Heart right ventricle (tissue), 16 donors: ENCODE data around the gene UNKL. TPM values are rescaled to one million over a fixed set of nuclear protein-coding genes. Genes with fewer than 3 reads are reported as not detected.

Experiments used
- ATAC-seq, 8 donors: fragments of 200-7000 bp; cut with Tn5 transposase; one replicate each; pipeline ENCODE4 v1.9.1; 2020; ENCODE audit warnings: mild to moderate bottlenecking in 8 of 8, moderate library complexity in 8 of 8, moderate number of reproducible peaks in 1 of 8
- DNase-seq, 2 donors: peaks; one replicate each; pipeline ENCODE4 v3.0.0-alpha.2; 2020
- H3K27ac ChIP-seq, 10 donors: fragments of 200-600 bp; sonication (generic) in 2 of 10; one replicate each; pipeline versions ENCODE4 v1.5.0 to v1.8.0; 2020 to 2022; ENCODE audit warnings: mild to moderate bottlenecking in 3 of 10
- H3K27me3 ChIP-seq, 7 donors: fragments of 200-600 bp; one replicate each; pipeline ENCODE4 v1.8.0; 2021 to 2022; ENCODE audit warnings: mild to moderate bottlenecking in 2 of 7
- H3K36me3 ChIP-seq, 9 donors: fragments of 200-600 bp; sonication (generic) in 1 of 9; one replicate each; pipeline versions ENCODE4 v1.5.0 to v1.8.0; 2020 to 2022; ENCODE audit warnings: mild to moderate bottlenecking in 2 of 9
- H3K4me1 ChIP-seq, 9 donors: fragments of 200-600 bp; sonication (generic) in 1 of 9; one replicate each; pipeline versions ENCODE4 v1.5.0 to v1.8.0; 2020 to 2022; ENCODE audit warnings: mild to moderate bottlenecking in 4 of 9
- H3K4me3 ChIP-seq, 10 donors: fragments of 200-600 bp; sonication (generic) in 2 of 10; one replicate each; pipeline versions ENCODE4 v1.5.0 to v1.8.0; 2020 to 2022; ENCODE audit warnings: mild to moderate bottlenecking in 7 of 10, moderate library complexity in 2 of 10
- H3K9me3 ChIP-seq, 11 donors: fragments of 200-600 bp in 10 of 11; sonication (generic) in 2 of 11; one replicate each; pipeline versions ENCODE4 v1.5.0 to v1.8.0; 2013 to 2022; ENCODE audit warnings: mild to moderate bottlenecking in 2 of 11, control low read depth in 1 of 11, moderate library complexity in 1 of 11
- CTCF ChIP-seq, 9 donors: fragments of 200-600 bp; sonication (generic) in 2 of 9; IDR thresholded peaks; one replicate each; pipeline versions ENCODE4 v1.5.0 to v1.8.0; 2021 to 2022; ENCODE audit warnings: antibody characterized with exemption in 9 of 9, mild to moderate bottlenecking in 5 of 9, moderate library complexity in 1 of 9
- WGBS, 2 donors: extraction: QIAGEN DNeasy Blood & Tissue Kit; methylation state at CpG; one replicate each; pipeline ENCODE4 v1.1.7; 2013; ENCODE audit warnings: inconsistent platforms in 1 of 2; 5-methylcytosine and 5-hydroxymethylcytosine counted together
- intact Hi-C, 10 donors: fragments of 100-400 bp; cut with DNase I; formaldehyde crosslinking; loops; one replicate each; pipeline versions ENCODE4 v1.11.1 to v1.14.2; 2022
- polyA plus RNA-seq, 2 donors: library from polyadenylated mRNA; stranded (reverse); fragments of 200-250 nt; gene quantifications; one replicate each; pipeline ENCODE4 v1.2.3, GENCODE V29; 2013
- total RNA-seq, 10 donors: library from RNA; stranded (reverse); fragmentation: NEBNext Ultra II Directional in 3 of 10; extraction: Animal tissue kit (Norgen Biotek cat#: 25700) in 3 of 10; gene quantifications; one replicate each; pipeline versions ENCODE4 v1.2.1 to v1.2.4, GENCODE V29; 2021 to 2023
- donor health status: Arrhythmogenic right ventricular cardiomyopathy.
- donor health status: ischemic (EF 13 %, LVEDD 7.1; RV severe dilation, severe dysfunction).
- donor health status: healthy with polysubstance abuse.
- donor health status: DM: no; HTN: yes; CAD: no.
- donor health status: DM: no; HTN: no; CAD: no.
- donor health status: ischemic (EF 25% LVEDD 6.9; RV normal size, moderate dysfunction).
- donor health status: ischemic (EF 25% LVEDD 5.7; RV mildly dilated, moderate dysfunction).
- donor health status: healthy.
- donor health status: DM: yes; HTN: yes; CAD: no.
- donor health status: Ischemic cardiomyopathy.
- donor health status: ischemic (EF 35%, LVEDD 5.7; RV mildly dilated, moderate dysfunction).
- donor health status: nonischemic (EF 11% LVEDD 7.7; RV severe dilation, severe dysfunction).
- donor health status: DM: yes; HTN: yes; CAD: no.
- donor health status: PGD.
- donor health status: ischemic (EF 29% LVEDD 5.4; RV normal size, mild dysfunction).
- donor health status: nonischemic (EF 23%, LVEDD 6.1; RV moderate dilation, normal function).

UNKL gene
- total and polyA plus RNA-seq, 12 donors = 3.3 to 20.4 (median 11.4) TPM

- 85 to 87% methylated on average over 16 of the region's 16 CpGs for WGBS, 2 donors
- ATAC-seq (no peak), DNase-seq (no peak)
- no peak for TF ChIP-seq CTCF (IDR thresholded peaks at IDR 0.05)
- H3K4me1 ChIP-seq = peaks cover 11 to 37% (median 32%) of the 10 kb centered on the region in 9 donors
- no peak overlapping the region for H3K27ac ChIP-seq
- peaks cover 0 to 39% (median 14%) of the 10 kb centered on the region in 9 donors for H3K36me3 ChIP-seq
- H3K9me3 ChIP-seq = no peaks in the 10 kb centered on the region
- H3K4me3 ChIP-seq = no peak overlapping the region
- no peaks in the 10 kb centered on the region for H3K27me3 ChIP-seq
- intact Hi-C loops = loop anchor here in 1 of 10 donors (10.0 kb wide), 1 partner anchor 55 kb away; no protein-coding TSS in a partner anchor
These were observed 65.2 kb downstream of the UNKL start for GRCh38 chr16:1349351-1349750.

DNA sequence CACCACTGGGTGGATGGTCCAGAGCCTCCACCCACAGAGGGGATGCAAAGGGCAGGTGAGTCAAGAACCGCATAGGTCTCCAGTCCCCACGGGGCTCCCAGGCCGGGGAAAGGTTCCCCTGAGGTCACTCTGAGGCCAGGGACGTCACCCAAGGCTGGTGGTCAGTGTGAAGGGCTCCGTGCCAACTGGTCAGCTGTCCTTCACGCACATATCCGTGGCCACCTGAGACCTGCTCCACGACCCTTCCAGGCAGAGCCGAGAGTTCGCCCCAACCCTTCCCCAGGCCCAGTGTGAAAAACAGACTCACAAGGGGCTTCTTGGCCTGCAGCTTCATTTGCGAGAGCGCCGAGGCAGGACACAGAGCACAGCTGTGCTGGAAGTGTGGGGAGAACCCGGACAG lies 65.6 kb downstream of the UNKL start:
- Histone ChIP-seq H3K9me3 (no peaks in the 10 kb centered on the region), H3K4me3 (no peak overlapping the region), H3K27ac (no peak overlapping the region), H3K4me1 (peaks cover 11 to 34% (median 29%) of the 10 kb centered on the region in 9 donors), H3K27me3 (no peaks in the 10 kb centered on the region), H3K36me3 (peaks cover 0 to 39% (median 14%) of the 10 kb centered on the region in 9 donors)
- WGBS, 2 donors = 79 to 81% methylated on average over 14 of the region's 14 CpGs
- no peak for ATAC-seq
- no peak for TF ChIP-seq CTCF (IDR thresholded peaks at IDR 0.05)
- no peak for DNase-seq
- intact Hi-C loops = loop anchor here in 1 of 10 donors (10.0 kb wide), 1 partner anchor 56 kb away; no protein-coding TSS in a partner anchor

GRCh38 chr16:1348441-1348840 lies 66.1 kb downstream of the UNKL start:
- WGBS, 2 donors = 92 to 94% methylated on average over 15 of the region's 15 CpGs
- no peak overlapping the region for H3K27ac ChIP-seq
- peaks cover 0 to 39% (median 14%) of the 10 kb centered on the region in 9 donors for H3K36me3 ChIP-seq
- no peak for ATAC-seq
- H3K27me3 ChIP-seq = no peaks in the 10 kb centered on the region
- intact Hi-C loops = loop anchor here in 1 of 10 donors (10.0 kb wide), 1 partner anchor 56 kb away; no protein-coding TSS in a partner anchor
- peaks cover 11 to 30% (median 27%) of the 10 kb centered on the region in 9 donors for H3K4me1 ChIP-seq
- no peaks in the 10 kb centered on the region for H3K9me3 ChIP-seq
- TF ChIP-seq CTCF (IDR thresholded peaks at IDR 0.05) = no peak
- no peak overlapping the region for H3K4me3 ChIP-seq
- DNase-seq = no peak

DNA sequence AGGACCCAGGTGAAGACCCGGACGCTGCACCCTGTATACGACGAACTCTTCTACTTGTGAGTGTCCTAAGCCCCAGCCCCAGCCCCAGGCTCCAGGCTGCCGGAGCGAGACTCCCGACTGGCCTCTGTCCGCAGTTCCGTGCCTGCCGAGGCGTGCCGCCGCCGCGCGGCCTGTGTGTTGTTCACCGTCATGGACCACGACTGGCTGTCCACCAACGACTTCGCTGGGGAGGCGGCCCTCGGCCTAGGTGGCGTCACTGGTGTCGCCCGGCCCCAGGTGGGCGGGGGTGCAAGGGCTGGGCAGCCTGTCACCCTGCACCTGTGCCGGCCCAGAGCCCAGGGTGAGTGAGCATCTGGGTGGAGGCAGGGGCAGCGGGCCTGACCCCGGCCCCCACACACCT lies 66.5 kb downstream of the UNKL start:
- peaks cover 10 to 29% (median 23%) of the 10 kb centered on the region in 9 donors for H3K4me1 ChIP-seq
- no peak for TF ChIP-seq CTCF (IDR thresholded peaks at IDR 0.05)
- no peaks in the 10 kb centered on the region for H3K9me3 ChIP-seq
- no peak overlapping the region for H3K27ac ChIP-seq
- 89 to 92% methylated on average over 29 of the region's 29 CpGs for whole genome bisulfite sequencing, 2 donors
- H3K4me3 ChIP-seq = no peak overlapping the region
- ATAC-seq = no peak
- no peaks in the 10 kb centered on the region for H3K27me3 ChIP-seq
- intact Hi-C loops = loop anchor here in 1 of 10 donors (10.0 kb wide), 1 partner anchor 57 kb away; no protein-coding TSS in a partner anchor
- H3K36me3 ChIP-seq = peaks cover 0 to 39% (median 14%) of the 10 kb centered on the region in 9 donors
- DNase-seq = no peak
